NCI-H510A treated with DMSO at 0.1 percent for 48 hours (cell line): ENCODE results near the gene TNNI3K.

Experiments used
- DNase-seq: peaks from one replicate; lab custom pipeline; 2025; lab: John Stamatoyannopoulos, UW

The TNNI3K gene

DNA sequence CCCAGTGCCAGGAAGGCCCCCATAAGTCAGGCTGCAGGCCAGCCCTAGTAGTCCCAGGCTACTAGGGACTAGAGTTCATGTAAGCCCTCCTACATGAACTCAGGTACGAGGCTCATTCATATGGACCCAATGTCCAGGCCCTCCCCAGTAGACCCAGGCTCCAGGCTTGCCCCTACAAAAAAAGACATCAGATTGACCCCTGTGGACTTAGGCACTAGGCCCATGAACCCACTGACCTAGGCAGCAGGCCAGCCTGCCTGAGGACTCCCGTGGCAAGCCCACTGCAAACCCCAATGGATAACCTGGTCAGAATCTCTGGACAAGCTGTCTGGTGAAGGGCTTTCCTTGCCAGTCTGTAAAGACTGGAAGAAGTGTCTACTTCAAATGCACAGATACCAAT is 51.2 kb downstream of the TNNI3K start:
- DNase-seq, result no peak

DNA sequence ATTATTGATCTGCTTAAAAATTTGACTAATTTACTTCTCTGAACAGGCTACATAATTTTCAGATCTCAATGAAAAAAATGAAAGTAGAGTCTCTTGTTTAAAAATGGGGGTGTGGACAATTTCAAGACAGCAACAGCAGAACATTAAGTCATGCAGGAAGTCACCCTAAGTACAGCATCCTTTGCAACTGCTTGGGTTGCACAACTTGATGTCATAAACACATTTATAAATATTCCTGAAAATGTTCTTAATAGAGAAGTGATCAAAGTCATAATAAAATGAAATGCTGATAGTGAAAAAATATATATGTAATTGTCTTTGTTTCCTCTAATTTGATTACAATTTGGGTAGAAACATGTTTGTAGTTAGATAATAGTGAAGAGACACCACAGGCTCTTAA is 79.3 kb downstream of the TNNI3K start:
- DNase-seq, result no peak

GRCh38 chr1:74316302-74316701 is 81.1 kb downstream of the TNNI3K start:
- no peak for DNase-seq

DNA sequence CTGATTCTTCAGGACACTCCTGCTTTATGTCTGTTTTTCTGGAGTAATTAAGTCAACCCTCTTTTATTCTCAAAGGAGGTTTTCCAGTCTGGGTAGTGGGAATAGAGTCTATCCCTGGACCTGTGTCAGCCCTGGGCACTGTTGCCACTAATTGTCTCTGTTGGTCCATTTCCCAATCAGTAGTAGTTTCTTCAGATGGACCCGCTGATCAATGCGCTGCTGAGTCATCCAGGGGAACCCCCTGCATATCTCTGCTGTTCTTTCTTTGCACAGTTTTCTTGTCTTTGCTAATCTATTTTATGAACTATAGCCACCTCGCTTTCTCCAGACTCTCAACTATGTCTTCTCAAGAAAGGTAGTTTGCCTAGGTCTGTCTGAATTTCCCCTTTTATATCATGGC is 82.5 kb downstream of the TNNI3K start:
- DNase-seq, result no peak

DNA sequence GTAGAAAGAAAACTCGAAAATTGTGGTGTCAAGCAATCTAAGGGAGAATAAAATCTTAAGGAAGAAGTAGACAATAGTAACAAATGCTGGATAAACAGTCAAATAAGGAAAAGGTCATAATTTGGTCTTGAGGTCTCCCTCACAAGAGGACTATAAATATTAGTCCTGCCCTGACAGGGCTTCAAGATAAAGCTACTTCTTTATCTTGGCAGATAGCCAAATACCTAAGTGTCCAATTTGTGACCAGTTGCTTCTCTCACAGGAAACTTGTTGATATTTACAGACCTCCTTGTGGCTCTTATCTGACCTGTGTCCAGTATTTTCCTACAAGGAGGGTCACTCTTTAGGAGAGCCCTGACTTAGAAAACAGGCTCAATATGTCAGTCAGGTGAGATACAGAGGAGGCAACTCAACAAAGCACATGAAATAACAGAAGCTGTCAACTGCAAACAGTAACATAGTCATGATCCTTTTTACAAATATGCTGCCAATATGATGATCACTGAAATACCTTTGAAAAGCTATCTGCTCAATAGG is 88.8 kb downstream of the TNNI3K start:
- no peak for DNase-seq

- no peak for DNase-seq
These were observed 89.7 kb downstream of the TNNI3K start for GRCh38 chr1:74324684-74325448.

GRCh38 chr1:74328851-74329250 is 93.7 kb downstream of the TNNI3K start:
- no peak for DNase-seq

DNA sequence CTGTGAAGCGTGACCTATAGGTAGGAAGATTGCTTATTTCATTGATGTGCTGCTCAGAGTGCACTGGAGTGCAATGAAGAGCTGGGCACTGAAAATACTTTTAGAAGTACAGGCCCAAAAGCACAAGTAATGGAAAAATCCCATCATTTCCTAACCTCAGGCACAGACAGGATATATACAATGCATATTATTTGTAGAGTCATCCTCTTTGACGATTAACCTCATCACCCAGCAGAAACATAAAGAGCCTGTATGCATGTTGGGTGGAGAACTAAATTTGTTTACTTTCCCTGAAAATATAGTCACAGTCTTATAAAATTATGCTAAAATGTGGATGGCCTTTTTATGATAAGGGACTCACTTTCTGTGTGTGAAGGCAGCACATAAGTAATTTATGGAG is 98.1 kb downstream of the TNNI3K start:
- DNase-seq, result no peak

DNA sequence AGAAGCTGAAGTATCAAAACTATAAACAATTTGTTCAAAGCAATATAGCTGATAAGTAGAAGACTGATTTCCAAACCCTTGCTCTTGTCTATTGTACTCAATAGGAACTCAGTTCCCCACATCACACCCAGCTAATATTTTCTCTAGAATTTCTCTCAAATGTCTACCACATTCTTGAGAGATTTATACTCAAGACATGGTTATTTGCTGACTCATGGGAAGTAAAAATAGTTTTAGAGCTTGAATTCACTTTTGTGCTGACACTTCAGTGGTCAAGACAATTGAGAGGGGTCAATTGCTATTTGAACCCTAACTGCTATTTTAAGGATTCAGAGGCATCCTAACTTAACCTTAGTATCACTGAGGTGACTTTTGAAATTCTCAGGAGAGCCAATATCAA is 99.0 kb downstream of the TNNI3K start:
- no peak for DNase-seq

DNA sequence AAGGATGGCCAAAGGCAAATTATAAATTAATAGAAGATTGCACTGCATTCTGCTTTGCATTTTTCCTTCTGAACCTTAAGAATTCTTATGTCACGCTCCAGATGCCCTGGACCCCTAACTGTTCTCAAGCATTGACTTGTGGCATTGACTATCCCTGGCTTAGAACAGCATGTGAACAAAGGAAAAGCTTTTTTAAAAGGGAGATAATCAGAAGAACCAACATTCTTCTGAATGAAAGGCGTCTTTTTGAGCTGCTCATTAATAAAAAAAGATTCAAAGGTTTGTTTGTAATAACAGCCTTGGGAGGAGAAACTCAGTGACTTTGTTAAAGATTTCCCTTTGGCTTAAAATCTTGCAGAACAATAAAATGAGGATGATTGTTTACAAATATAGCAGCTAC is 105.5 kb downstream of the TNNI3K start:
- no peak for DNase-seq

DNA sequence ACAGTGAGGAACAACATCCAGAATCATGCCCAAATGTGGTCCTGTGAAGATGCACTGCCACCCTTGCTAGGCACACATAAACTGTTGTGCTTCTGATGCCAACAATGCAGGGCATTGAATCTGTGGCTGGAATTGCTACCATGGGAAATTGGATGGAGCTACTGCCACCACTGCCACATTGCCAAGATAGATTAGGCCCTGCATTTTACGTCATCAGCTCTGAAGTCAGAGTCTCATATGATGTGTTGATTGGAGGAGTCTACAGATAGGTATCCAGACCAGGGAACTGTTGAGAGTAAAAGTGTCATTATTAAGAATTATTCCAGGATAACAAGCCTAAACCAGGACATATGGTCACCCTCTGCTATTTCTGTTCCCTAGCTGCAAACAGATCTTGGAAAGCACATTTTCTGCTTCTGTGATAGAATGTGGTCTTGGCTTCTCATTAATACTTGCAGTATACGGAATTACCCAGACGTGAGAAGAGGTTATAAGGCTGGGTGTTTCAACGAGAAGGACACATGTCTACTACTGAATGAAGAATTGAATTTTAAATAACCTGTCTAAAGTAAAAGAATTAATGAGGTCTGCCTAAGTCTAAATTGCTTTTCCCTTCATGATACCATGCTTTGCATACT is 106.6 kb downstream of the TNNI3K start:
- no peak for DNase-seq

GRCh38 chr1:74343216-74343615 is 108.0 kb downstream of the TNNI3K start:
- peak; percentile 98 for DNase-seq

DNA sequence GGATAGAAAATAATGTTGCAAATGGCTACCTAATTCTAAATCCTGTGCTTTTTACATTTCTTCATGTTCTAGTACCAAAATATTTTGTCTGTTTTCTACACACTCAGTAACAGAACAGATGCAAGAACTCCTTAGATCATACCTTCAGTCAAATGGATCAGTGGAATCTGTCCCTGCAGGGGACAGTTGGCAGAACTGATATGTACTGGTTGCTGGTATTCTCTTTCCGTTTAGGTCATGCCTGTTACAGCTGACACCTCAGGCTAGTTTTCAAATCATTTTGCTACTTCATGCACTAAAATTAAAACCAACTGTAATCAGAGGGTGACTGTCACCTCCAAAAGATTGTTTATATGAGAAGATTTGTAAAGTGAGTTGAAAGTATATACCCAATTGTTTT is 109.2 kb downstream of the TNNI3K start:
- DNase-seq, result no peak

GRCh38 chr1:74356493-74356892 is 121.3 kb downstream of the TNNI3K start:
- DNase-seq, result no peak

DNA sequence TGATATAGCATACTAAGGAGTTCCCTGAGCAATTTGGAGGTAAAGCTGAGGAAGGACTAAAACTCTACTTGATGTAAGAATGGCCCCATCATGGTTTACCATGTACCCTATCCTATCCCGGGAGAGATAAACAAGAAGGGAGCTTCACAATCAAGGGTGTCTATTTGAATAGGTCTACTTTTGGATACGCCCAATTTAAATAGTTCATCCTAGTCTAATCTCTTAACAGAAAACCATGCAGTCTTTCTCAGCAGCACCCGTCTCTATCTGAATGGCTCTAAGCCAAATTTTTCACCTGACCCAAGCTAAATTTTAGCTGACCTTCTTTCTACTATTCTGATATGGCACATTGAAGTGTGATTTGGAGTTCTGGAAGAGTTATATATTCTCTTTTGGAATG is 122.0 kb downstream of the TNNI3K start:
- DNase-seq, result no peak

DNA sequence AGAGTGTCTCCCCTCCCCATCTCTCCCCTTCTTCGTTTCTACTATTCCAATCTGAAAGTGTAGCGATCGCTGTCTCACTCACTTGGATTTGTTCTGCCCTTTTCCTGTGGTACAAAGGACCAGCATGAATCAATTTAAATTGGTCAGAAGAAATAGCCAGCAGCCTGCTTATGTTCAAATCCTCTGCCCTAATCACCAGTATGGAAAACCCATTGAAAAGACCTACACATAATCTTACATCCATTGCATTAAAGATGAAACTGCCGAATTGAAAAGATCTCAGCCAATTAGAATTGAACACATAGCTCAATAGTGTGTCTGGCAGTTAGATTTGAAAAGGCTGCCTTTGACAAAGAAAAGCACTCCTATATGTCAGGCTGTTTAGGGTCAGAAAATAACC is 122.6 kb downstream of the TNNI3K start:
- no peak for DNase-seq

DNA sequence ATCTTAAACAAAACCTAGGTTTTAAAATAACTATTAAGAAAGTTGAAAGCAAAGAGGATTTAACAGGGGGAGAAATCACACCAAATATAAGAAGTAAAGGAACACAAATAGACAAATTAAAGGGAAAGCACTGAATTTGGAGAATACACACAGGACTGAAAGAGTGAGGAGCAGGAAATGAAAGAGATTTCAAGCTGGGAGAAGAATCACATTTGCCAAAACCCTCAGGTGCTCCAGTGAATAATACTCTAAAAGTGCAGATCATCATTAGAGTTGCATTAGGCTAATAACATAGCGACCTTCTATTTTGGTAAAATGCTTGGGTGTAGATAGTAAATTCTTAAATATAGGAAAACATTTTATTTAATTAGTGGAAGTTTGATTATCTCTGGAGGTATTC is 127.5 kb downstream of the TNNI3K start:
- DNase-seq, result no peak

DNA sequence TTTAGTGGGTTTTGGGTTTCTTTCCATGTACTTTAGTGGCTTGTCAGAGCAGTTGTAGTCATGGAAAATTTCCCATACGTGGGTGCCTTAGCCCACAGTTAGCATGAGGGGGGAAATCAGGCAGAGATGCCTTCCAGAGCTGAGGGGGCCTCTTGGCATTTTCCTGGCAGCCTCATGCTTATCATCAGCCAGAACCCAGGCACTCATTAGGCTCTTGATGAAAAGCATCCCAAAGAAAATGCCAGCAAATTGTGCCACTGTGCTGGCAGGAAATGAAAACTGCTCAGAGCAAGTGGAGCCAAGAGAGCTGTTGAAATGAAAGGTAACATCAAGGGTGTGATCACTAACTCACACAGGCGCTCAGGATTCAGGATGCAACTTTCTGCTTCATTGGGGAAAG is 128.0 kb downstream of the TNNI3K start:
- peak; percentile 25 for DNase-seq

GRCh38 chr1:74367175-74367813 is 132.1 kb downstream of the TNNI3K start:
- no peak for DNase-seq

- no peak for DNase-seq
These were observed 133.1 kb downstream of the TNNI3K start for GRCh38 chr1:74368335-74368734.

DNA sequence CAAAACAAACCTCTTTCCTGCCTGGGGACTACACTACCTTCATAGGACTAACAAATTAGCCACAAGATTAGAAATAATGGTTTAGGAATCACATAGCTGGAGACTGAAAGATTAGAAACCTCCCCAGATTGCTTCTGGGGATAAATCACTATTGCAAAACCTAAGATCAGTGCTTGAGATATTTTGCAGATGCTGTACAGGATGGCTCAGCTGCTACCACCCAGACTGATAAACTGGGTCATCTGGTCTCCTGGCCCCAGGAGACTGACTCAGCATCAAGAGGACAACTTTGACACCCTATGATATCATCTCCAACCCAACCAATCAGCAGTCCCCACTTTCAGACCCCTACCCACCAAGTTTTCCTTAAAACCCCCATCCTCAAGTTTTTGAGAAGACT is 140.2 kb downstream of the TNNI3K start:
- DNase-seq, result no peak

- DNase-seq, result no peak
These were observed 145.1 kb downstream of the TNNI3K start for GRCh38 chr1:74380252-74380651.

GRCh38 chr1:74388855-74389254 is 153.7 kb downstream of the TNNI3K start:
- DNase-seq, result no peak
